GM12878 (cell line): Measurements from ENCODE around the gene TRIM38. TPM values are rescaled to one million over a fixed set of nuclear protein-coding genes. Genes with fewer than 3 reads are reported as not detected.

Experiments used
- ATAC-seq: fragments of 200-7000 bp; cut with Tn5 transposase; 3 replicates; pipeline ENCODE4 v1.9.1; 2020; ENCODE audit warnings: mild to moderate bottlenecking, moderate library complexity
- BruUV-seq: library from RNA; stranded (reverse); fragments of 400-500 nt; replicated peaks from 2 replicates; lab custom pipeline; 2021; lab: Mats Ljungman, UMichigan
- CTCF ChIA-PET: fragments of 300-600 bp; sonication (Branson Sonifier 250); formaldehyde crosslinking; extraction: SDS; loops from one replicate; lab custom pipeline; 2021; ENCODE audit warnings: inconsistent platforms; lab: Yijun Ruan, JAX
- POLR2A ChIA-PET: fragments of 350-600 bp; formaldehyde crosslinking; extraction: SDS; loops from one replicate; lab custom pipeline; 2021; ENCODE audit warnings: inconsistent platforms; lab: Charles Lee
- RAD21 ChIA-PET: fragments of 300-600 bp; sonication (Branson Sonifier 250); formaldehyde crosslinking; loops from one replicate; lab custom pipeline; 2023; ENCODE audit warnings: antibody characterized with exemption; ENCODE audit not compliant: unreplicated experiment; lab: Charles Lee
- SMC1A ChIA-PET: fragments of 300-600 bp; sonication (Branson Sonifier 250); formaldehyde crosslinking; loops from one replicate; lab custom pipeline; 2023; ENCODE audit not compliant: unreplicated experiment, uncharacterized antibody; lab: Charles Lee
- DNase-seq: peaks from one replicate; pipeline ENCODE4 v3.0.0-alpha.2; 2011; ENCODE audit warnings: low read depth, low spot score
- FAIRE-seq: peaks from 3 replicates; lab custom pipeline; 2011; peaks lifted over from hg19 to GRCh38; lab: Jason Lieb, UNC
- H2AFZ ChIP-seq: 2 replicates; pipeline ENCODE4 v1.6.0; 2011; ENCODE audit warnings: low read depth, low read length, control low read depth; ENCODE audit not compliant: control insufficient read depth
- H3K27ac ChIP-seq: 2 replicates; pipeline ENCODE4 v1.5.1; 2011; ENCODE audit warnings: control low read depth; ENCODE audit not compliant: control insufficient read depth, insufficient read depth
- H3K27me3 ChIP-seq, 2 experiments: replicated peaks in 1 of 2; 2 replicates each; pipeline versions ENCODE4 v1.6.0 to v1.6.1; 2011; ENCODE audit warnings: low read length in 1 of 2; ENCODE audit not compliant: control insufficient read depth in 2 of 2, insufficient read depth in 2 of 2
- H3K36me3 ChIP-seq, 2 experiments: 2 replicates each; pipeline ENCODE4 v1.5.1; 2011; ENCODE audit warnings: low read length in 1 of 2; ENCODE audit not compliant: control insufficient read depth in 2 of 2, insufficient read depth in 2 of 2
- H3K4me1 ChIP-seq: 2 replicates; pipeline ENCODE4 v1.6.1; 2011; ENCODE audit warnings: mild to moderate bottlenecking, low read length, moderate library complexity, mixed read lengths; ENCODE audit not compliant: control insufficient read depth, insufficient read depth
- H3K4me2 ChIP-seq: 2 replicates; pipeline ENCODE4 v1.6.0; 2011; ENCODE audit warnings: control low read depth; ENCODE audit not compliant: control insufficient read depth, insufficient read depth
- H3K4me3 ChIP-seq: fragments of 200-600 bp; sonication (generic); 2 replicates; pipeline ENCODE4 v1.5.1; 2016
- H3K79me2 ChIP-seq: 2 replicates; pipeline ENCODE4 v1.6.0; 2011; ENCODE audit warnings: low read length; ENCODE audit not compliant: control insufficient read depth, insufficient read depth
- H3K9ac ChIP-seq: 2 replicates; pipeline ENCODE4 v1.8.0; 2011; ENCODE audit warnings: low read length, control low read depth, mixed read lengths; ENCODE audit not compliant: control insufficient read depth, insufficient read depth
- H3K9me3 ChIP-seq: replicated peaks from 3 replicates; pipeline ENCODE4 v1.5.1; 2011; ENCODE audit warnings: mild to moderate bottlenecking, low read length; ENCODE audit not compliant: control insufficient read depth, insufficient read depth
- H4K20me1 ChIP-seq: 2 replicates; pipeline ENCODE4 v1.6.0; 2011; ENCODE audit not compliant: control insufficient read depth, insufficient read depth
- ATF3 ChIP-seq: IDR thresholded peaks from 2 replicates; pipeline ENCODE4 v1.6.1; 2011; ENCODE audit warnings: low read depth, mild to moderate bottlenecking, low read length, moderate library complexity, borderline replicate concordance; ENCODE audit errors: extremely low read depth
- CTCF ChIP-seq, 3 experiments: IDR thresholded peaks in 2 of 3; conservative IDR thresholded peaks in 1 of 3; 2 replicates each; pipeline ENCODE4 v1.5.1; 2011; ENCODE audit warnings: low read depth in 3 of 3, low read length in 3 of 3, mild to moderate bottlenecking in 3 of 3, control low read depth in 2 of 3, moderate library complexity in 2 of 3, inconsistent platforms in 1 of 3, mixed read lengths in 1 of 3; ENCODE audit not compliant: control insufficient read depth in 2 of 3, insufficient read depth in 1 of 3; ENCODE audit errors: extremely low read depth in 1 of 3
- IKZF1 ChIP-seq: fragments of 450-650 bp; conservative IDR thresholded peaks from 2 replicates; pipeline ENCODE4 v1.6.1; 2017; ENCODE audit warnings: antibody characterized with exemption, mild to moderate bottlenecking
- MEF2A ChIP-seq: IDR thresholded peaks from 2 replicates; pipeline ENCODE4 v1.6.1; 2011; ENCODE audit warnings: low read depth, mild to moderate bottlenecking, low read length, moderate library complexity; ENCODE audit not compliant: insufficient read depth
- NBN ChIP-seq: fragments of 450-650 bp; IDR thresholded peaks from 2 replicates; pipeline ENCODE4 v1.6.1; 2016
- SIX5 ChIP-seq: IDR thresholded peaks from 2 replicates; pipeline ENCODE4 v1.6.1; 2011; ENCODE audit warnings: mild to moderate bottlenecking, low read depth, low read length, moderate library complexity; ENCODE audit not compliant: severe bottlenecking
- SP1 ChIP-seq: IDR thresholded peaks from one replicate; pipeline ENCODE4 v1.6.1; 2011; ENCODE audit warnings: low read depth, low read length
- WGBS: methylation state at CpG from one replicate; pipeline ENCODE4 v1.1.6; 2016; ENCODE audit warnings: low lambda C conversion rate; ENCODE audit not compliant: insufficient replicate concordance, insufficient coverage; ENCODE audit errors: missing lambda C conversion rate; 5-methylcytosine and 5-hydroxymethylcytosine counted together
- in situ Hi-C: fragments of 300-500 bp; cut with MboI; formaldehyde crosslinking; loops from 9 replicates; pipeline ENCODE4 v1.14.3; 2018; ENCODE audit warnings: mixed read lengths
- intact Hi-C: fragments of 100-400 bp; cut with micrococcal nuclease; formaldehyde crosslinking; loops from one replicate; pipeline ENCODE4 v1.14.2; 2022; ENCODE audit not compliant: unreplicated experiment
- polyA plus RNA-seq, 11 experiments: library from polyadenylated mRNA; depleted of rRNA in 4 of 11; unstranded in 6 of 11; stranded (reverse) in 5 of 11; fragments of >200 nt; fragmentation: Nextera tagmentation in 4 of 11; fragmentation: Illumina TruSeq in 1 of 11; extraction: Ambion mirVana in 4 of 11; extraction: Trizol in 1 of 11; gene quantifications; 1 replicate in 1 of 11; 2 replicates in 10 of 11; pipeline versions ENCODE4 v1.2.1 to v1.2.3, GENCODE V29; 2011 to 2016; ENCODE audit warnings: inconsistent platforms in 2 of 11, missing spikeins in 2 of 11, low read depth in 1 of 11
- total RNA-seq, 4 experiments: library from RNA; depleted of rRNA in 3 of 4; stranded (reverse); fragments of >200 nt in 3 of 4; fragmentation: Illumina TruSeq in 1 of 4; extraction: Trizol in 1 of 4; gene quantifications; 2 replicates each; pipeline versions ENCODE4 v1.2.1 to v1.2.3, GENCODE V29; 2013 to 2021
- TF ChIP-seq, protein P1 (sequence below): IDR thresholded peaks from 2 replicates; pipeline ENCODE4 v1.6.1; 2011; ENCODE audit warnings: low read depth, low read length, improper control_type of control experiment, borderline replicate concordance

The TRIM38 gene
- total and polyA plus RNA-seq, 10 of the 15 experiments (the other 5 are each of a cell fraction or from before 2014, with no cell fraction given), result 4.5 to 14.7 (median 11.1) TPM

GRCh38 chr6:25968769-25969168, 6.2 kb downstream of the TRIM38 start (continued):
- TF ChIP-seq CTCF (IDR thresholded peaks at IDR 0.05 in 2 of 3, conservative IDR thresholded peaks at IDR 0.05 in 1 of 3; ENCODE audit: control insufficient read depth in 2 of 3, extremely low read depth in 1 of 3, insufficient read depth in 1 of 3, low read depth in 3 of 3, low read length in 3 of 3) (no peak), ATF3 (no peak), MEF2A (no peak), SP1 (no peak), IKZF1 (no peak)
- TF ChIP-seq, protein P1, sequence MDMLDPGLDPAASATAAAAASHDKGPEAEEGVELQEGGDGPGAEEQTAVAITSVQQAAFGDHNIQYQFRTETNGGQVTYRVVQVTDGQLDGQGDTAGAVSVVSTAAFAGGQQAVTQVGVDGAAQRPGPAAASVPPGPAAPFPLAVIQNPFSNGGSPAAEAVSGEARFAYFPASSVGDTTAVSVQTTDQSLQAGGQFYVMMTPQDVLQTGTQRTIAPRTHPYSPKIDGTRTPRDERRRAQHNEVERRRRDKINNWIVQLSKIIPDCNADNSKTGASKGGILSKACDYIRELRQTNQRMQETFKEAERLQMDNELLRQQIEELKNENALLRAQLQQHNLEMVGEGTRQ, result no peak

- ChIA-PET RAD21 (interaction anchor here (1.1 to 6.0 kb wide), 2 partner anchors 18 to 22 kb away, joined by 3 to 39 read pairs; no protein-coding TSS in a partner anchor), SMC1A (interaction anchor here (0.9 to 3.7 kb wide), 4 partner anchors 9 to 24 kb away, joined by 3 to 14 read pairs (median 6); partner anchors contain the start of gene TRIM38), CTCF (interaction anchor here (0.7 to 7.0 kb wide), 6 partner anchors 10 to 253 kb away, joined by 3 to 58 read pairs (median 7); partner anchors contain the start of gene TRIM38), POLR2A (interaction anchor here (0.5 to 1.8 kb wide), 4 partner anchors 9 to 540 kb away, joined by 3 to 7 read pairs (median 4); partner anchors contain the start of gene TRIM38)
- 0 out of 2 replicates have a peak overlapping the region, but pooled peaks have one; percentile 13 for H3K4me3 ChIP-seq
- TF ChIP-seq NBN (no peak), SP1 (no peak), SIX5 (no peak)
- ATAC-seq (peak; percentile 19), FAIRE-seq (no peak), DNase-seq (no peak)
- H3K36me3 ChIP-seq, result peaks cover 5 to 48% of the 10 kb centered on the region in 2 experiments; a peak in 3 of 4 replicates
- no peak overlapping the region for H3K9ac ChIP-seq
- peak overlapping the region; percentile 22 for H3K4me2 ChIP-seq
- no peaks in the 10 kb centered on the region for H3K27me3 ChIP-seq
- H2AFZ ChIP-seq, result no peak overlapping the region
- H3K9me3 ChIP-seq, result no peaks in the 10 kb centered on the region
- intact Hi-C loops (no loop called here), in situ Hi-C loops (no loop called here)
- peaks cover 21% of the 10 kb centered on the region for H3K79me2 ChIP-seq
- H4K20me1 ChIP-seq, result peaks cover 4% of the 10 kb centered on the region; the same call in 1 of the 2 replicates
- H3K4me1 ChIP-seq, result peaks cover 23% of the 10 kb centered on the region
- H3K27ac ChIP-seq, result no peak overlapping the region; the same call in 1 of the 2 replicates
- 86% methylated on average over 1 of the region's 1 CpG for WGBS
- no TSS peak for BruUV-seq
Observed at GRCh38 chr6:25971187-25971821, 8.7 kb downstream of the TRIM38 start.
